SK-N-SH treated with all-trans-retinoic acid at 6 μM for 48 hours (cell line): Measurements from ENCODE around the gene MFRP.

ENCODE experiments used
- ARNTL ChIP-seq: fragments of 450-650 bp; formaldehyde crosslinking; IDR thresholded peaks from 2 replicates; pipeline ENCODE4 v1.5.0; 2020; ENCODE audit warnings: low read depth, mild to moderate bottlenecking, moderate library complexity, borderline replicate concordance
- ESRRG ChIP-seq: fragments of 250-450 bp; sonication (Bioruptor Pico); IDR thresholded peaks from 2 replicates; pipeline ENCODE4 v1.6.1; 2021; ENCODE audit warnings: mild to moderate bottlenecking
- OSR1 ChIP-seq: fragments of 250-450 bp; sonication (Bioruptor Pico); IDR thresholded peaks from 2 replicates; pipeline ENCODE4 v1.8.0; 2022; ENCODE audit warnings: moderate library complexity, mild to moderate bottlenecking, inconsistent platforms
- PPARA ChIP-seq: fragments of 250-450 bp; sonication (Bioruptor Pico); IDR thresholded peaks from 2 replicates; pipeline ENCODE4 v1.5.0; 2020; ENCODE audit warnings: mild to moderate bottlenecking, borderline replicate concordance
- RARB ChIP-seq: fragments of 250-450 bp; sonication (Bioruptor Pico); IDR thresholded peaks from 2 replicates; pipeline ENCODE4 v1.8.0; 2021; ENCODE audit warnings: mild to moderate bottlenecking, moderate library complexity
- SNAI2 ChIP-seq: fragments of 250-450 bp; sonication (Bioruptor Pico); IDR thresholded peaks from 2 replicates; pipeline ENCODE4 v1.5.0; 2020; ENCODE audit warnings: mild to moderate bottlenecking, moderate library complexity
- TCF4 ChIP-seq: fragments of 250-450 bp; sonication (Bioruptor Pico); IDR thresholded peaks from 2 replicates; pipeline ENCODE4 v1.8.0; 2021; ENCODE audit warnings: mild to moderate bottlenecking, moderate library complexity, borderline replicate concordance
- ZFP30 ChIP-seq: fragments of 450-650 bp; formaldehyde crosslinking; IDR thresholded peaks from 2 replicates; pipeline ENCODE4 v1.5.0; 2022; ENCODE audit warnings: mild to moderate bottlenecking, moderate library complexity
- ZNF8 ChIP-seq: fragments of 450-650 bp; formaldehyde crosslinking; IDR thresholded peaks from 2 replicates; pipeline ENCODE4 v1.5.0; 2020; ENCODE audit warnings: mild to moderate bottlenecking, moderate library complexity
- TF ChIP-seq, protein P1 (sequence below): fragments of 250-450 bp; sonication (Bioruptor Pico); IDR thresholded peaks from 2 replicates; pipeline ENCODE4 v1.8.0; 2020; ENCODE audit warnings: mild to moderate bottlenecking, moderate library complexity, borderline replicate concordance
- TF ChIP-seq, protein P2 (sequence below): fragments of 250-450 bp; sonication (Bioruptor Pico); IDR thresholded peaks from 2 replicates; pipeline ENCODE4 v1.8.0; 2021; ENCODE audit warnings: low read depth, mild to moderate bottlenecking, moderate library complexity, borderline replicate concordance
- TF ChIP-seq, protein P3 (sequence below): fragments of 250-450 bp; sonication (Bioruptor Pico); IDR thresholded peaks from 2 replicates; pipeline ENCODE4 v1.5.0; 2020; ENCODE audit warnings: mild to moderate bottlenecking, moderate library complexity

DNA sequence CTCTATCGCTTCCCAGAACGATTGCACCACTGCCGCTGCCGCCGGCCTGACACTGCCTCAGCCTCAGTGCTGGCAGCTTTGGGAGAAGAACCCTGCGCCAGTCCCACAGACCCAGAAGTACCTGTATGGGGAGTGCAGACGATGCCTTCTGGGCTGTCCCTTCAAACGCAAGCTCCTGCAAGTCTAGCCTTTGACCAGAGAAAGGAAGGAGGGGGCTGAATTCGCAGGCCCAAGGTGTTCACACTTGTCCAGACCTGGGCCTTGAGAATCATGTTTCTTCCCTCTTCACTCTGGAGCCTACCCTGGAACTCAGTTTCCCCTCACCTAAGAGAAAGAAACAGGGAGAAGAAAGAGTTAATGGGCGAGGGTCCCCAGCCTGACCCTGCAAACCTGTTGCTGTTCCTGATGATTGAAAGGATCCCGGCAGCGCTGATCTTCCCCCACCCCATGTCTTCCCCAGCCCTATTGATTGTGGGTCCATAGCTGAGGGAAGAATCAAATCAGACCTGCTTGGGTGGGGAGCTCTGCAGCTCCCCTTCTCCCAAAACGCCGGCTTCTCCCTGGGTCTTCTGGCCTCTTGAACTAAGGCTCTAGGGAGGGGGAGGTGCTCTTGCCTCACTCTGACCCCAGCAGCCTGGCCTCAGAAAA lies 28.8 kb downstream of the MFRP start:
- TF ChIP-seq ESRRG (CRISPR knock-in tag) (no peak), TCF4 (CRISPR knock-in tag) (no peak), ZFP30 (CRISPR knock-in tag) (no peak), ARNTL (CRISPR knock-in tag) (no peak), OSR1 (CRISPR knock-in tag) (no peak), ZNF8 (no peak), RARB (CRISPR knock-in tag) (no peak), SNAI2 (no peak), PPARA (CRISPR knock-in tag) (no peak)
- TF ChIP-seq, protein P1, sequence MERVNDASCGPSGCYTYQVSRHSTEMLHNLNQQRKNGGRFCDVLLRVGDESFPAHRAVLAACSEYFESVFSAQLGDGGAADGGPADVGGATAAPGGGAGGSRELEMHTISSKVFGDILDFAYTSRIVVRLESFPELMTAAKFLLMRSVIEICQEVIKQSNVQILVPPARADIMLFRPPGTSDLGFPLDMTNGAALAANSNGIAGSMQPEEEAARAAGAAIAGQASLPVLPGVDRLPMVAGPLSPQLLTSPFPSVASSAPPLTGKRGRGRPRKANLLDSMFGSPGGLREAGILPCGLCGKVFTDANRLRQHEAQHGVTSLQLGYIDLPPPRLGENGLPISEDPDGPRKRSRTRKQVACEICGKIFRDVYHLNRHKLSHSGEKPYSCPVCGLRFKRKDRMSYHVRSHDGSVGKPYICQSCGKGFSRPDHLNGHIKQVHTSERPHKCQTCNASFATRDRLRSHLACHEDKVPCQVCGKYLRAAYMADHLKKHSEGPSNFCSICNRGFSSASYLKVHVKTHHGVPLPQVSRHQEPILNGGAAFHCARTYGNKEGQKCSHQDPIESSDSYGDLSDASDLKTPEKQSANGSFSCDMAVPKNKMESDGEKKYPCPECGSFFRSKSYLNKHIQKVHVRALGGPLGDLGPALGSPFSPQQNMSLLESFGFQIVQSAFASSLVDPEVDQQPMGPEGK (CRISPR knock-in tag), result no peak
- TF ChIP-seq, protein P2, sequence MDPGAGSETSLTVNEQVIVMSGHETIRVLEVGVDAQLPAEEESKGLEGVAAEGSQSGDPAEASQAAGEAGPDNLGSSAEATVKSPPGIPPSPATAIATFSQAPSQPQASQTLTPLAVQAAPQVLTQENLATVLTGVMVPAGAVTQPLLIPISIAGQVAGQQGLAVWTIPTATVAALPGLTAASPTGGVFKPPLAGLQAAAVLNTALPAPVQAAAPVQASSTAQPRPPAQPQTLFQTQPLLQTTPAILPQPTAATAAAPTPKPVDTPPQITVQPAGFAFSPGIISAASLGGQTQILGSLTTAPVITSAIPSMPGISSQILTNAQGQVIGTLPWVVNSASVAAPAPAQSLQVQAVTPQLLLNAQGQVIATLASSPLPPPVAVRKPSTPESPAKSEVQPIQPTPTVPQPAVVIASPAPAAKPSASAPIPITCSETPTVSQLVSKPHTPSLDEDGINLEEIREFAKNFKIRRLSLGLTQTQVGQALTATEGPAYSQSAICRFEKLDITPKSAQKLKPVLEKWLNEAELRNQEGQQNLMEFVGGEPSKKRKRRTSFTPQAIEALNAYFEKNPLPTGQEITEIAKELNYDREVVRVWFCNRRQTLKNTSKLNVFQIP (CRISPR knock-in tag), result no peak
- TF ChIP-seq, protein P3, sequence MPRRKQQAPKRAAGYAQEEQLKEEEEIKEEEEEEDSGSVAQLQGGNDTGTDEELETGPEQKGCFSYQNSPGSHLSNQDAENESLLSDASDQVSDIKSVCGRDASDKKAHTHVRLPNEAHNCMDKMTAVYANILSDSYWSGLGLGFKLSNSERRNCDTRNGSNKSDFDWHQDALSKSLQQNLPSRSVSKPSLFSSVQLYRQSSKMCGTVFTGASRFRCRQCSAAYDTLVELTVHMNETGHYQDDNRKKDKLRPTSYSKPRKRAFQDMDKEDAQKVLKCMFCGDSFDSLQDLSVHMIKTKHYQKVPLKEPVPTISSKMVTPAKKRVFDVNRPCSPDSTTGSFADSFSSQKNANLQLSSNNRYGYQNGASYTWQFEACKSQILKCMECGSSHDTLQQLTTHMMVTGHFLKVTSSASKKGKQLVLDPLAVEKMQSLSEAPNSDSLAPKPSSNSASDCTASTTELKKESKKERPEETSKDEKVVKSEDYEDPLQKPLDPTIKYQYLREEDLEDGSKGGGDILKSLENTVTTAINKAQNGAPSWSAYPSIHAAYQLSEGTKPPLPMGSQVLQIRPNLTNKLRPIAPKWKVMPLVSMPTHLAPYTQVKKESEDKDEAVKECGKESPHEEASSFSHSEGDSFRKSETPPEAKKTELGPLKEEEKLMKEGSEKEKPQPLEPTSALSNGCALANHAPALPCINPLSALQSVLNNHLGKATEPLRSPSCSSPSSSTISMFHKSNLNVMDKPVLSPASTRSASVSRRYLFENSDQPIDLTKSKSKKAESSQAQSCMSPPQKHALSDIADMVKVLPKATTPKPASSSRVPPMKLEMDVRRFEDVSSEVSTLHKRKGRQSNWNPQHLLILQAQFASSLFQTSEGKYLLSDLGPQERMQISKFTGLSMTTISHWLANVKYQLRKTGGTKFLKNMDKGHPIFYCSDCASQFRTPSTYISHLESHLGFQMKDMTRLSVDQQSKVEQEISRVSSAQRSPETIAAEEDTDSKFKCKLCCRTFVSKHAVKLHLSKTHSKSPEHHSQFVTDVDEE (CRISPR knock-in tag), result no peak
